ENCODE data around the gene TNIK.

TNIK gene

DNA sequence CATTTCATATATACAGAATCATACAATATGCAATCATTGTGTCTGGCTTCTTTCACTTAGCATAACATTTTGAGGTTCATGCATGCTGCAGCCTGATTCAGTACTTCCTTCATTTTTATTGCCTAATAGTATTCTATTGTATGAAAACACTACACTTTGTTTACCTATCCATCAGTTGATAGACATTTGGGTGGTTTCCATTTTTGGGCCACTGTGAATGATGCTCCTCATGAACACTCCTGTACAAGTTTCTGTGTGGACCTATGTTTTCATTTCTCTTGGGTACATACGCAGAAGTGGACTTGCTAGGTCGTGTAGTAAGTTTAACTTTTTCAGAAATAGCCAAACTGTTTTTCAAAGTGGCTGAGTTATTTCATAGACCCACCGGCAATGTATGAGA is 18.8 kb downstream of the TNIK start:
- TF ChIP-seq EZH2phosphoT487 (IDR thresholded peaks at IDR 0.05; ENCODE audit: low read depth) = no peak
- TF ChIP-seq, protein P1, sequence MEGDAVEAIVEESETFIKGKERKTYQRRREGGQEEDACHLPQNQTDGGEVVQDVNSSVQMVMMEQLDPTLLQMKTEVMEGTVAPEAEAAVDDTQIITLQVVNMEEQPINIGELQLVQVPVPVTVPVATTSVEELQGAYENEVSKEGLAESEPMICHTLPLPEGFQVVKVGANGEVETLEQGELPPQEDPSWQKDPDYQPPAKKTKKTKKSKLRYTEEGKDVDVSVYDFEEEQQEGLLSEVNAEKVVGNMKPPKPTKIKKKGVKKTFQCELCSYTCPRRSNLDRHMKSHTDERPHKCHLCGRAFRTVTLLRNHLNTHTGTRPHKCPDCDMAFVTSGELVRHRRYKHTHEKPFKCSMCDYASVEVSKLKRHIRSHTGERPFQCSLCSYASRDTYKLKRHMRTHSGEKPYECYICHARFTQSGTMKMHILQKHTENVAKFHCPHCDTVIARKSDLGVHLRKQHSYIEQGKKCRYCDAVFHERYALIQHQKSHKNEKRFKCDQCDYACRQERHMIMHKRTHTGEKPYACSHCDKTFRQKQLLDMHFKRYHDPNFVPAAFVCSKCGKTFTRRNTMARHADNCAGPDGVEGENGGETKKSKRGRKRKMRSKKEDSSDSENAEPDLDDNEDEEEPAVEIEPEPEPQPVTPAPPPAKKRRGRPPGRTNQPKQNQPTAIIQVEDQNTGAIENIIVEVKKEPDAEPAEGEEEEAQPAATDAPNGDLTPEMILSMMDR (IDR thresholded peaks at IDR 0.05; ENCODE audit: low read depth, low read length) = no peak
- no peak overlapping the region for H3K27ac ChIP-seq (ENCODE audit: low read length)
- no peaks in the 10 kb centered on the region for H3K27me3 ChIP-seq (ENCODE audit: low read depth, low read length)
- peaks cover 59% of the 10 kb centered on the region; the same call in 1 of the 2 replicates for H4K20me1 ChIP-seq (ENCODE audit: insufficient read depth, low read length)
- no peak overlapping the region for H2AFZ ChIP-seq (ENCODE audit: low read depth, low read length)
- peaks cover 4% of the 10 kb centered on the region for H3K36me3 ChIP-seq (replicated peaks; ENCODE audit: low read depth, low read length)
- H3K4me3 ChIP-seq (ENCODE audit: low read length) = no peak overlapping the region
- H3K9me3 ChIP-seq (ENCODE audit: insufficient read depth, low read length) = no peaks in the 10 kb centered on the region
- no peak overlapping the region for H3K9ac ChIP-seq (ENCODE audit: low read length)
- no peaks in the 10 kb centered on the region for H3K4me1 ChIP-seq (ENCODE audit: low read length)
- no peak overlapping the region for H3K4me2 ChIP-seq (ENCODE audit: low read length)
- H3K79me2 ChIP-seq (ENCODE audit: low read length) = peaks cover 75% of the 10 kb centered on the region

DNA sequence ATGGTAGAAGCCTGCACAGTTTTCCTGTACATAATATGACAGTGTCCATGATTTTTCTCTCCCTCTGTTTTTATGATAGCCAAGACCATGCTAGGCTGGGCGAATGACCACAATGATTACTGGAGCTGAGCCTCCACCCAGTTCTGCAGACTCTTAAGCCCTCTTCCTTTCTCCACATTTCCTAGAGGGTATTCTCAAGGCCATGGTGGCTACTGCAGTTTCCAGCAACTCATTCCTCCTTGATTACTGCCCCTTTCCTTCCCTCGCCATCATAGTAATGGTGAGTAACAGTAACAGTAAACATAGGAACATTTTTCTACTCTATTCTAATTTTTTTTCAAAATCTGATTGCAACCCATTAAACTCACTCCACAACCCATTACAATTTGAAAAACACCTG is 20.2 kb downstream of the TNIK start:
- H3K4me1 ChIP-seq (ENCODE audit: low read length) = no peaks in the 10 kb centered on the region
- TF ChIP-seq, protein P1 (IDR thresholded peaks at IDR 0.05; ENCODE audit: low read depth, low read length) = no peak
- no peak for TF ChIP-seq EZH2phosphoT487 (IDR thresholded peaks at IDR 0.05; ENCODE audit: low read depth)
- peaks cover 69% of the 10 kb centered on the region for H3K79me2 ChIP-seq (ENCODE audit: low read length)
- no peaks in the 10 kb centered on the region for H3K9me3 ChIP-seq (ENCODE audit: insufficient read depth, low read length)
- H3K27me3 ChIP-seq (ENCODE audit: low read depth, low read length) = no peaks in the 10 kb centered on the region
- no peak overlapping the region for H3K4me3 ChIP-seq (ENCODE audit: low read length)
- H3K9ac ChIP-seq (ENCODE audit: low read length) = no peak overlapping the region
- no peak overlapping the region for H3K27ac ChIP-seq (ENCODE audit: low read length)
- no peak overlapping the region for H3K4me2 ChIP-seq (ENCODE audit: low read length)
- H3K36me3 ChIP-seq (replicated peaks; ENCODE audit: low read depth, low read length) = peaks cover 4% of the 10 kb centered on the region
- no peak overlapping the region for H2AFZ ChIP-seq (ENCODE audit: low read depth, low read length)
- peaks cover 65% of the 10 kb centered on the region for H4K20me1 ChIP-seq (ENCODE audit: insufficient read depth, low read length)

GRCh38 chr3:171437115-171437756 is 23.0 kb downstream of the TNIK start:
- TF ChIP-seq, protein P1 (IDR thresholded peaks at IDR 0.05; ENCODE audit: low read depth, low read length) = no peak
- TF ChIP-seq EZH2phosphoT487 (IDR thresholded peaks at IDR 0.05; ENCODE audit: low read depth) = no peak

GRCh38 chr3:171436380-171436779 is 23.8 kb downstream of the TNIK start:
- Histone ChIP-seq H3K4me1 (ENCODE audit: low read length) (no peaks in the 10 kb centered on the region), H3K4me2 (ENCODE audit: low read length) (no peak overlapping the region), H2AFZ (ENCODE audit: low read depth, low read length) (no peak overlapping the region), H3K36me3 (replicated peaks; ENCODE audit: low read depth, low read length) (no peaks in the 10 kb centered on the region), H3K27ac (ENCODE audit: low read length) (no peak overlapping the region), H3K9ac (ENCODE audit: low read length) (no peak overlapping the region), H3K79me2 (ENCODE audit: low read length) (peaks cover 69% of the 10 kb centered on the region), H3K4me3 (ENCODE audit: low read length) (no peak overlapping the region), H3K9me3 (ENCODE audit: insufficient read depth, low read length) (no peaks in the 10 kb centered on the region), H4K20me1 (ENCODE audit: insufficient read depth, low read length) (peaks cover 56% of the 10 kb centered on the region), H3K27me3 (ENCODE audit: low read depth, low read length) (no peaks in the 10 kb centered on the region)
- TF ChIP-seq, protein P1 (IDR thresholded peaks at IDR 0.05; ENCODE audit: low read depth, low read length) = no peak
- no peak for TF ChIP-seq EZH2phosphoT487 (IDR thresholded peaks at IDR 0.05; ENCODE audit: low read depth)

More at GRCh38 chr3:171437115-171437756, 23.0 kb downstream of the TNIK start:
- no peaks in the 10 kb centered on the region for H3K9me3 ChIP-seq (ENCODE audit: insufficient read depth, low read length)
- H3K27me3 ChIP-seq (ENCODE audit: low read depth, low read length) = no peaks in the 10 kb centered on the region
- no peaks in the 10 kb centered on the region for H3K4me1 ChIP-seq (ENCODE audit: low read length)
- H3K4me3 ChIP-seq (ENCODE audit: low read length) = no peak overlapping the region
- peaks cover 64% of the 10 kb centered on the region for H3K79me2 ChIP-seq (ENCODE audit: low read length)
- no peak overlapping the region for H3K9ac ChIP-seq (ENCODE audit: low read length)
- no peak overlapping the region for H2AFZ ChIP-seq (ENCODE audit: low read depth, low read length)
- H3K4me2 ChIP-seq (ENCODE audit: low read length) = no peak overlapping the region
- H3K36me3 ChIP-seq (replicated peaks; ENCODE audit: low read depth, low read length) = no peaks in the 10 kb centered on the region
- H4K20me1 ChIP-seq (ENCODE audit: insufficient read depth, low read length) = peaks cover 60% of the 10 kb centered on the region
- H3K27ac ChIP-seq (ENCODE audit: low read length) = no peak overlapping the region
